WERI-Rb-1 (cell line): Measurements from ENCODE around the gene LIPN.

Experiments used
- DNase-seq: peaks from one replicate; pipeline ENCODE4 v3.0.0-alpha.2; 2020
- H3K27ac ChIP-seq: fragments of 250-450 bp; sonication (Bioruptor Pico); 2 replicates; pipeline ENCODE4 v1.5.1; 2020; ENCODE audit warnings: mild to moderate bottlenecking, moderate library complexity
- H3K27me3 ChIP-seq: fragments of 250-450 bp; sonication (Bioruptor Pico); 2 replicates; pipeline ENCODE4 v1.5.1; 2021; ENCODE audit warnings: mild to moderate bottlenecking, low read depth, moderate library complexity; ENCODE audit not compliant: insufficient read depth, severe bottlenecking
- H3K36me3 ChIP-seq: fragments of 250-450 bp; sonication (Bioruptor Pico); 2 replicates; pipeline ENCODE4 v1.5.1; 2020; ENCODE audit warnings: mild to moderate bottlenecking, moderate library complexity
- H3K4me3 ChIP-seq: 2 replicates; pipeline ENCODE4 v1.5.1; 2011; ENCODE audit warnings: low read depth, mild to moderate bottlenecking, control low read depth, low read length
- H3K9me3 ChIP-seq: fragments of 250-450 bp; sonication (Bioruptor Pico); 2 replicates; pipeline ENCODE4 v1.5.1; 2021; ENCODE audit warnings: mild to moderate bottlenecking, moderate library complexity; ENCODE audit not compliant: severe bottlenecking
- CTCF ChIP-seq: IDR thresholded peaks from 2 replicates; pipeline ENCODE4 v1.5.1; 2011; ENCODE audit warnings: low read depth, mild to moderate bottlenecking, control low read depth, inconsistent platforms, low read length

LIPN gene

GRCh38 chr10:88793712-88794299 is 34.0 kb downstream of the LIPN start:
- Histone ChIP-seq H3K9me3 (no peaks in the 10 kb centered on the region), H3K27ac (no peak overlapping the region), H3K27me3 (no peaks in the 10 kb centered on the region), H3K36me3 (no peaks in the 10 kb centered on the region), H3K4me3 (no peak overlapping the region)
- TF ChIP-seq CTCF: no peak
- no peak for DNase-seq

- DNase-seq: no peak
- Histone ChIP-seq H3K4me3 (no peak overlapping the region), H3K27me3 (no peaks in the 10 kb centered on the region), H3K36me3 (no peaks in the 10 kb centered on the region), H3K27ac (no peak overlapping the region), H3K9me3 (no peaks in the 10 kb centered on the region)
- no peak for TF ChIP-seq CTCF
Measured at GRCh38 chr10:88794731-88795130, 34.9 kb downstream of the LIPN start.

GRCh38 chr10:88800152-88801125 is 40.6 kb downstream of the LIPN start:
- TF ChIP-seq CTCF: no peak
- no peaks in the 10 kb centered on the region for H3K9me3 ChIP-seq
- no peak overlapping the region for H3K27ac ChIP-seq
- H3K36me3 ChIP-seq: no peaks in the 10 kb centered on the region
- no peak for DNase-seq
- H3K27me3 ChIP-seq: no peaks in the 10 kb centered on the region
- no peak overlapping the region for H3K4me3 ChIP-seq

GRCh38 chr10:88802523-88803285 is 42.9 kb downstream of the LIPN start, which contains the start of gene LIPM:
LIPM (plus strand) TSS chr10:88802730; CDS start chr10:88802897, 167 bp downstream.
- H3K4me3 ChIP-seq: no peak within 1 kb of the TSS
- TF ChIP-seq CTCF: no peak
- H3K27ac ChIP-seq: no peak within 1 kb of the TSS
- DNase-seq: no peak
- no peaks in the 10 kb centered on the region for H3K9me3 ChIP-seq
- H3K27me3 ChIP-seq: no peaks in the 10 kb centered on the region
- H3K36me3 ChIP-seq: no peaks in the 10 kb centered on the region

GRCh38 chr10:88803641-88804040 is 43.8 kb downstream of the LIPN start:
- Histone ChIP-seq H3K36me3 (no peaks in the 10 kb centered on the region), H3K27me3 (no peaks in the 10 kb centered on the region), H3K9me3 (no peaks in the 10 kb centered on the region), H3K4me3 (no peak overlapping the region), H3K27ac (no peak overlapping the region)
- no peak for DNase-seq
- TF ChIP-seq CTCF: no peak
